MM.1S (cell line): Measurements from ENCODE around the gene EPHB1.

Experiments used
- CTCF ChIP-seq: fragments of 300-600 bp; sonication (generic); IDR thresholded peaks from 2 replicates; pipeline ENCODE4 v1.5.1; 2016; ENCODE audit warnings: antibody characterized with exemption, low read length, mixed read lengths
- EZH2phosphoT487 ChIP-seq: fragments of 300-600 bp; sonication (generic); IDR thresholded peaks from 2 replicates; pipeline ENCODE4 v1.6.1; 2018; ENCODE audit warnings: antibody characterized with exemption, low read length

- TF ChIP-seq CTCF, result no peak
- no peak for TF ChIP-seq EZH2phosphoT487
Measured at GRCh38 chr3:135157045-135157740, 362.1 kb downstream of the EPHB1 start.
